ENCODE measurements around the gene RAX2. TPM values are rescaled to one million over a fixed set of nuclear protein-coding genes. Genes with fewer than 3 reads are reported as not detected.

The RAX2 gene
- not detected for total RNA-seq

DNA sequence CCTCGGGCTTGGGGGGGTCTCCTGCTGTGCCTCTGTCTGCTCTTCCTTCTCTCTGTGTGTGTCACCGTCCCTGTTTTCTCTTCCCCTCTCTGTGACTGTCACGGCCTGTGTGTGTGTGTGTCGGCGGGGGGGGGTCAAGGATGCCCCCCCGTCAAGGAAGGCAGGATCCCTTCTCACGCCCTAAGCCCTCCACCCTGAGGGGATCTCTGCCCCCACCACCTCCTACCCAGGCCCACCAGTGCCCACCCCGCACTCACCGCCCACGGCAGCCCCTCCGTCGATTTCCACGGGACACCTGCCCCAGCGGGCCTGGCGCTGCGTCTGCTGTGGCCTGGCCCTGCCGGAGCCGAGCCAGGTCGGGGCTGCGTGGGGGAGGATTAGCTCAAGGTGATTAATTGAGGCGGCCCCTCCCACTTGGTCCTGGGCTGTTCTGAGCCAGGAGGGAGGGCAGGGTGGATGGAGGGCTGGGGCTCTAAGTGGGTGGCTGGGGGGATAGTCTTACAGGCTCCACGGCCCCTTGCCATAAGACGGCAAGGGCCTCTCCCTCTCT is at the start of gene RAX2:
TSS of gene RAX2 (minus strand) at position 323 of the 550 bp plus-strand sequence. CDS start 486 bp downstream, outside the sequence.
- Histone ChIP-seq H3K36me3 (peaks cover 14 to 16% of the 10 kb centered on the region in 2 donors), H3K4me1 (no peaks in the 10 kb centered on the region), H3K4me3 (replicated peaks in 1 of 3) (no peak within 1 kb of the TSS), H3K9me3 (no peaks in the 10 kb centered on the region), H3K27me3 (no peaks in the 10 kb centered on the region), H3K27ac (no peak within 1 kb of the TSS)
- WGBS, 2 donors: 51 to 60% methylated on average over 12 to 23 of the region's 23 CpGs
- TF ChIP-seq POLR2A (IDR thresholded peaks at IDR 0.05) (no peak), CTCF (IDR thresholded peaks at IDR 0.05) (no peak)
- intact Hi-C loops (cut with DNase I): no loop called here
- DNase-seq: no peak

GRCh38 chr19:3821156-3821555 is 49.1 kb upstream of the RAX2 start:
- Histone ChIP-seq H3K27me3 (no peaks in the 10 kb centered on the region), H3K27ac (no peak overlapping the region), H3K36me3 (no peaks in the 10 kb centered on the region), H3K9me3 (no peaks in the 10 kb centered on the region), H3K4me3 (replicated peaks in 1 of 3) (no peak overlapping the region), H3K4me1 (no peaks in the 10 kb centered on the region)
- intact Hi-C loops (cut with DNase I): loop anchor here (5.0 kb wide), 1 partner anchor 159 kb away; no protein-coding TSS in a partner anchor
- DNase-seq: no peak
- WGBS, 2 donors: 94 to 95% methylated on average over 23 of the region's 23 CpGs
- TF ChIP-seq CTCF (IDR thresholded peaks at IDR 0.05) (no peak), POLR2A (IDR thresholded peaks at IDR 0.05) (no peak)

DNA sequence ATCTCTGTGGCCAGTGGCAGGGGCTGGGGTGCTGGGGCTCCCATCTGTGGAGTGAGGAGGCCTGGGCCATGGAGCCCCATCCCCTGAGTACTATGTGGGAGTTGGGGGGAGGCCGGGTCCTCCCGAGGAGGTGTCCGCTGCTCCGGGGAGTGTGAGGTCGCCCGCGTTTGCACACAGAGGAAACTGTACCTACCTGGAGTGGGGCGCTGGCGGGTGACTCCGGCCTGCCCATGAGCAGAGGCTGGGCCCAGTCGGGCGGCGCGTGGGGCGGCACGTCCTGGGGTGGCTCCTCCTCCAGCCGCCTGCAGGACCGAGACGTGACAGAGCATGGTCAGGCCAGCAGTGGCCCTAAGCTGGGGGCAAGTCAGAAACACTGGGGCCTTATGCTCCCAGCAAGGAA is 48.0 kb upstream of the RAX2 start:
- no peak for DNase-seq
- H3K27ac ChIP-seq: no peak overlapping the region
- H3K36me3 ChIP-seq: no peaks in the 10 kb centered on the region
- intact Hi-C loops (cut with DNase I): loop anchor here (5.0 kb wide), 1 partner anchor 158 kb away; no protein-coding TSS in a partner anchor
- no peaks in the 10 kb centered on the region for H3K4me1 ChIP-seq
- WGBS, 2 donors: 88 to 92% methylated on average over 12 to 17 of the region's 19 CpGs
- H3K27me3 ChIP-seq: no peaks in the 10 kb centered on the region
- H3K9me3 ChIP-seq: no peaks in the 10 kb centered on the region
- TF ChIP-seq CTCF (IDR thresholded peaks at IDR 0.05): no peak
- TF ChIP-seq POLR2A (IDR thresholded peaks at IDR 0.05): no peak
- no peak overlapping the region for H3K4me3 ChIP-seq (replicated peaks in 1 of 3)

GRCh38 chr19:3818918-3819317 is 46.9 kb upstream of the RAX2 start:
- H3K27ac ChIP-seq: no peak overlapping the region
- no peak for TF ChIP-seq CTCF (IDR thresholded peaks at IDR 0.05)
- no peak for TF ChIP-seq POLR2A (IDR thresholded peaks at IDR 0.05)
- H3K4me1 ChIP-seq: no peaks in the 10 kb centered on the region
- no peak overlapping the region for H3K4me3 ChIP-seq (replicated peaks in 1 of 3)
- H3K9me3 ChIP-seq: no peaks in the 10 kb centered on the region
- no peaks in the 10 kb centered on the region for H3K27me3 ChIP-seq
- intact Hi-C loops (cut with DNase I): no loop called here
- 30 to 68% methylated on average over 2 to 25 of the region's 31 CpGs for WGBS, 2 donors
- no peak for DNase-seq
- H3K36me3 ChIP-seq: no peaks in the 10 kb centered on the region

- TF ChIP-seq POLR2A (IDR thresholded peaks at IDR 0.05): no peak
- no peak for TF ChIP-seq CTCF (IDR thresholded peaks at IDR 0.05)
- no peak for DNase-seq
- 46 to 51% methylated on average over 11 of the region's 11 CpGs for WGBS, 2 donors
- no peaks in the 10 kb centered on the region for H3K9me3 ChIP-seq
- H3K4me3 ChIP-seq (replicated peaks in 1 of 3): no peak overlapping the region
- H3K4me1 ChIP-seq: no peaks in the 10 kb centered on the region
- no peaks in the 10 kb centered on the region for H3K36me3 ChIP-seq
- H3K27me3 ChIP-seq: no peaks in the 10 kb centered on the region
- no peak overlapping the region for H3K27ac ChIP-seq
- intact Hi-C loops (cut with DNase I): no loop called here
Measured at GRCh38 chr19:3818466-3818865, 46.4 kb upstream of the RAX2 start.

All from thyroid gland (tissue), 4 donors.